ENCODE results near the gene CD300LB.

Gene CD300LB

GRCh38 chr17:74478420-74479100 is 52.7 kb downstream of the CD300LB start:
- TF ChIP-seq ZNF274 (IDR thresholded peaks at IDR 0.05; ENCODE audit: low read depth, low read length), result no peak
- no peak overlapping the region for H3K4me3 ChIP-seq (ENCODE audit: low read length)

DNA sequence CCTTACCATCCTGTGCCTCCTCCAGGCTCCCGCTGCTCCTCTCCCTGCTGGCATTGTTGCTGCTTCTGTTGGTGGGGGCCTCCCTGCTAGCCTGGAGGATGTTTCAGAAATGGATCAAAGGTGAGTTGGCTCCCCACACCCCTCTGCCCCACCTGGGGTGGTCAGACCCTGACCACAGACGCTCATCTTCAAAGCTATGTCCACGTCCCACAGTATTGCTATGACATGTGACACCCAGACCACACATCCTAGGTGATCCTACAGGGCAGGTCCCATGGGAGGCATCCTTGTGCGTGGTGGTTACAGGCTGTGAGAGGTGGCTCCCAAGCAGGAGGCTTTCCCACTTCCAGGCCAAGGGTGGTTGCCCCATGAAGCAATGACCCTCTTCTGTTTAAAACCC is 53.9 kb downstream of the CD300LB start:
- no peak for TF ChIP-seq ZNF274 (IDR thresholded peaks at IDR 0.05; ENCODE audit: low read depth, low read length)
- no peak overlapping the region for H3K4me3 ChIP-seq (ENCODE audit: low read length)

- no peak for TF ChIP-seq ZNF274 (IDR thresholded peaks at IDR 0.05; ENCODE audit: low read depth, low read length)
Observed at GRCh38 chr17:74475189-74475588, 56.1 kb downstream of the CD300LB start.

DNA sequence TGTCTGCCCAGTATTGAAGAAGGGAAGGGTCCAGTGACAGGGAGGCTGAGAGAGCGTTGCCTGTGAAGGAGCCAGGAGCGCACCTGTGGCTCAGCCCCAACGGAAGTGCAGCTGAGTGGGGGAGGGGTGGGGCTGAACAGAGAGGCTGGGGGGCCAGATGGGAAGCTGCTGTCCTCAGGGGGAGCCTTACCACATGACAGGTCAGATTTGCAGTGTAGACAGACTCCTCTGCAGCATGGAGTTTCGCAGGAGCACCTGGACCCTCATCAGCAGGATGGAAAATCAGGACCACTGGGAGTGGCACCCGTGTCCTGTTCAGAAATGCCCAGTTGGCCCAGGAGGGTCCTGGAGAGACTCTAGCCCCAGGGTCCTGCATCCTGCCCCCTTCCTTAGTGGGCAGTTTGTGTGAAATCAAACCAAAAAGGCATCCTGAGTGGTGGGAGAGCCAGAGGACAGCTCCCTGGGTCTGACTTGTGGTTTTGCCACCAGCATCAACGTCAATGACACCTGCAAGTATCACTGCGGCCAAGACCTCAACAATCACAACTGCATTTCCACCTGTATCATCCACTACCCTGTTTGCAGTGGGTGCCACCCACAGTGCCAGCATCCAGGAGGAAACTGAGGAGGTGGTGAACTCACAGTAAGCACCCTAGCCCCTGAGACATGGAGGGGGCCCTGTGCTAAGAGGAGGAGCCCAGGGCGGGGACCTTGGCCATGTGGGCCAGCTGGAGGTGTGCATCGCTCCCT is 57.1 kb downstream of the CD300LB start:
- no peak overlapping the region for H3K4me3 ChIP-seq (ENCODE audit: low read length)
- TF ChIP-seq ZNF274 (IDR thresholded peaks at IDR 0.05; ENCODE audit: low read depth, low read length), result no peak

More at GRCh38 chr17:74475189-74475588, 56.1 kb downstream of the CD300LB start:
- no peak overlapping the region for H3K4me3 ChIP-seq (ENCODE audit: low read length)

DNA sequence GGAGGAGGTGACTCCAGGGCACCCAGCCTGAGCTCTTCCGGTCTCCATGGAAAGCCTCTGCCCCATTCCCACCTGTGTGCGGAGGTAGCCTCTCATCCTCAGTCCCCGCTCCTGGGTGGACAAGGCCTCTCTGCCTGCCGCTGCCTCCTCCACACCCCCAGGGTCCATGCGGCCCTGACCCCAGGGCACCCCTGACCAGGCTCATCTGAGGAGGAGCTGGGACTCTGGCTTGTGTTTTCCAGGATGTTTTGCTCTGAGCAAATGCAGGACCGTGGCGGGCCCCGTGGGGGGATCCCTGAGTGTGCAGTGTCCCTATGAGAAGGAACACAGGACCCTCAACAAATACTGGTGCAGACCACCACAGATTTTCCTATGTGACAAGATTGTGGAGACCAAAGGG is 58.0 kb downstream of the CD300LB start:
- no peak for TF ChIP-seq ZNF274 (IDR thresholded peaks at IDR 0.05; ENCODE audit: low read depth, low read length)
- no peak overlapping the region for H3K4me3 ChIP-seq (ENCODE audit: low read length)

DNA sequence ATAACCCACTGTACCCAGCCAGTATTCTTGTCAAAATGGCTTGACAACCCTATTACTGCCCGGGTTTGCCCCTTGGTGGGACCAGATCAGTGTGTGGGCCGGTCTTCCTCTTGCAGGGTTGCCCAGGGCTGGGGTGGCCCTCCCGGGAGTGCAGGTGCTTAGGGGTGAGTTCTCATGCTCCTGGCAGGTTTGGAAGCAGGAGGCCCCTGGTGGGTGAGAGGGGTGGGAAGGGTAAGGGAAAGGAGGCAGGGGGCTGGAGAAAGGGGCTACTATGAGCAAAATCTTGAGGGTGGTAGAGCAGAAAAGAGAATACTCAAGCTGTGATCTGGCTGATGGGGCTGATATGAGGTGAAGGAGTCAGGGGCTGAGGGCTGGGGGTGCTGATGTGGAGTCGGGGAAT is 58.4 kb downstream of the CD300LB start:
- no peak for TF ChIP-seq ZNF274 (IDR thresholded peaks at IDR 0.05; ENCODE audit: low read depth, low read length)

GRCh38 chr17:74471341-74471740 is 59.9 kb downstream of the CD300LB start:
- no peak for TF ChIP-seq ZNF274 (IDR thresholded peaks at IDR 0.05; ENCODE audit: low read depth, low read length)
- H3K4me3 ChIP-seq (ENCODE audit: low read length), result no peak overlapping the region

More for the DNA sequence above, 58.4 kb downstream of the CD300LB start:
- H3K4me3 ChIP-seq (ENCODE audit: low read length), result no peak overlapping the region

Data from GM08714 (cell line).